GM21447 (cell line): ENCODE results near the gene DOCK4.

ENCODE experiments used
- ATAC-seq: cut with Tn5 transposase; IDR thresholded peaks from one replicate; pipeline ENCODE4 v1.9.1; 2021; ENCODE audit not compliant: unreplicated experiment

DOCK4 gene

DNA sequence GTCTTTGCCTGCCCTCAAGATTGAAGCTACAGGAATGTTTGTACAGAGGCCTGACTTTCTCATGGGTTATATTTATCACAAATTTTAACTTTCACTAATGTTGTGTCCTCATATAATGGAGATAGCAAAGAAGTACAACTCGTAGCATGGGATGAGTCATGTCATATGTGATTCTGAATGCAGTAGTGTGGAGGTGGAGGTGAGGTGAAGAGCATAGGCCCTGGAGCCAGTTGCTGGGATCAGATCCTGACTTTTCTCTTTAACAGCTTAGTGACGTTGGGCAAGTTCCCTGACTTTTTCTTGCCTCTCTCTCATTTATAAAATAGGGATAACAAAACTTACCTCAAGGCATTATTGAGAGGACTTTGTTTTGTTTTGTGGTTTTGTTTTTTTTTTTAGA is 511.8 kb downstream of the DOCK4 start:
- ATAC-seq: no peak

GRCh38 chr7:111690364-111691111 is 515.7 kb downstream of the DOCK4 start:
- no peak for ATAC-seq

- ATAC-seq: no peak
Measured at GRCh38 chr7:111685349-111685748, 520.9 kb downstream of the DOCK4 start.

DNA sequence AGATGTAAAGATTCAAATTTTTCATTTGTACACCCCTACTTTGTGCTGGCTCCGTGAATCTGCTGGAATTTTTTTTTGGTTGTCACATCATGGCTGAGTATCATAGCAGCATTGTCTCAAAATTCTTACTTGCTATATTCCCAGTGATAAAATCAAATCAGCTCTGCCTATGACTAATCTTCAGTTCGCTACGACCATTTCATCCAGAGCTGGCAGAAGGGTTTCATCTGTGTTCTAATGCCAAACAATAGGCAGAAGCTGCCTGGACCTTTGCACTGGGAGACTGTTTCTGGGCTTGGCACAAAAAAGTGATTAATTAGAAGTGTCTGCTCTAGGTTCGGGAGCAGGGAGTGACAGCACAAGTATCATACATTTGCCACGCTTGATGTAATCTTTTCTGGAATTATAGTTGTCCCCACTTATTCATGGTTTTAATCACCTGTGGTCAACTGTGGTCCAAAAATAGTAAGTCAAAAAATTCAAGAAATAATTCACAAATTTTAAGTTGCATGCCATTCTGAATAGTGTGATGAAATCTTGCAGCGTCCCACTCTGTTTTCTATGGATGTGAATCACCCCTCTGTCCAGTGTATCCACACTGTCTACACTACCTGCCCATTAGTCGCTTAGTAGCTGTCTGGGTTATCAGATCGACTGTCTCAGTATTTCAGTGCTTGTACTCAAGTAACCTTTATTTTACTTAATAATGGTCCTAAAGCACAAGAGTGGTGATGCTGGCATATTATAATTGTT is 523.4 kb downstream of the DOCK4 start:
- ATAC-seq: no peak

GRCh38 chr7:111681242-111681641 is 525.0 kb downstream of the DOCK4 start:
- ATAC-seq: no peak

GRCh38 chr7:111678986-111679385 is 527.2 kb downstream of the DOCK4 start:
- ATAC-seq: no peak

- no peak for ATAC-seq
Measured at GRCh38 chr7:111678281-111678680, 527.9 kb downstream of the DOCK4 start.

DNA sequence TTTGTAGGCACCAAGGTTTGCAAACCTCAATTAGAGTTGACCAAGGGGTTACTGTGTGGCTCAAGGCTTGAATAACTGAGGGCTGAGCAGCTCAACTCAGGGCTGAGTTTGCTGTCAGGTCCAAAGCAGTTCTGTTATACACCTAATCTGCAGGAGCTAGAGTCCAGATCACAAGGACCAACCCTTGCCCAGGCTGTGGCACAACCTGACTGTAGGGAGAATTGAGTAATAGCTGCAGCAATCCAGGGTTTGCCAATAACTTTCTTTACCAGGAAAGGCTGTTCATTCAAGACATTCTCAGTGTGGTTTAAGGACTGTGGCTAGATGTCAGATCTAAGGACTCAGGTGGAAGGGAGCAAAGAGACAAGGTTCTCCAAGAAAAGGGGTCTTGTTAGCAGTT is 528.4 kb downstream of the DOCK4 start:
- ATAC-seq: no peak

DNA sequence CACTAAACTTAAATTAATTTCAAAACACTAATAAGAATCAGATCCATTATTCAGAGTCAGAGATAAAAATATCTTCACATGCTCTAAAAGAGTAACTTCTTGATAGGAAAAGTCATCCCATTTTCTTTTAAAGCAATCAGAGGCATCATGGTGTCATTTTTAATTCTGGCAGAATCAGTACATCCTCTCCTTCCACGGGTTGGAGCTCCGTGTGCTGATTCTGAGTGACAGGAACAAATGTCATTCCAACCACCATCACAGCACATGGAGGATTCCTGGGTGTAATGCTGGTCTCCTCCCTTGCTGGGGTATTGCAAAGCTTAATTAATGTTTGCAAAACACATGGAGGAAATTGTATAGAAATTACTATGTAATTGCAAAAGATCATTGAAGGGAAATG is 529.4 kb downstream of the DOCK4 start:
- no peak for ATAC-seq
